T-helper 22 cell (primary cell): Measurements from ENCODE around the gene HAND2.

Experiments used
- DNase-seq: peaks from one replicate; pipeline ENCODE4 v3.0.0-alpha.2; 2020; ENCODE audit warnings: low read depth

The HAND2 gene

DNA sequence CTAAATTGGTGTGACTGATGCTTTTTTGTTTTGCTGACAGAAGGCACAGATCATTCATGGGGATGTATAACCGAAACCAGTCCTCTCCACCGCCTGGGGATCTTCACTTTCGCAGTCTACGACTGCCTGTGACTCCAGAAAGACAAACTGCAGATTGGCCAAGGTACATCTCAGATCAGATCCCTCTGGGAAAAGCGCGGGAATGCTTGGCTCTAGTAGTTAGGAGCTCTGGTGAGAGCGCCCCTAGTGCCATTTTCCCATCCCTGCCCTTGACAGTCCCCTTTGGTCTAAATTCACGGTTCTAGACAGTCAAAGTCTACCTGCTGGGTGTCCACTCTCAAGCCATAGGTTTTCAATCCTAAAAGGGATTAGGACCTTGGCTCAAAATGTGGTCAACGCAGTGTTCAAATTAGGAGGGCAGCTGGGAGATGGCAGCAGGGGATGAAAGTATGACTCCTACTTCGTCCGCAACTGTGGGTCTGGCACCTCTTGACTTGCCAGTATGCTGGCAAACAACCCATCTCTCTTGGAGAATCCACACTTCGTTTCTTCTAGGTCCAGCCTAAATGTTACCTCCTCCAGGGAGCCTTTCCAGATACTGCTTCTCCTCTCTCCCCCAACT is 6.9 kb upstream of the HAND2 start:
- DNase-seq = no peak

DNA sequence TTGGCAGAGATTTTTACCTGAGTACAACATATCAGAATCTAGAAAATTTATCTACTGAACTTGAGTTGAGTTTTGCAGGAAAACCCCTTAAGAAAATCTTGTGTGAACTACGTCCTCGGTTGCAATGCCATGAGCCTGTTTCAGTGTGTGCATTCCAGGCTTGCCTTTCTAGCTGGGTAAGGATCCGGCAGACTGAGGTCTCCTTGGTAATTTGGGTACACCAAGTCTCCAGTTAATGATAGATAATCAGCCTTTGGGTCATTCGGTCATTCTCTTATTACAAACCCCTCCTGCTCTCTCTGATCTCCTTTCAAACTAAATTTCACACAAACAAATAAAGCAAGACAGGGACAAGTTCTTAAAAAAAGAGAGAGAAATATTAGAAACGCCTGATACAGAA is 5.9 kb upstream of the HAND2 start:
- no peak for DNase-seq

DNA sequence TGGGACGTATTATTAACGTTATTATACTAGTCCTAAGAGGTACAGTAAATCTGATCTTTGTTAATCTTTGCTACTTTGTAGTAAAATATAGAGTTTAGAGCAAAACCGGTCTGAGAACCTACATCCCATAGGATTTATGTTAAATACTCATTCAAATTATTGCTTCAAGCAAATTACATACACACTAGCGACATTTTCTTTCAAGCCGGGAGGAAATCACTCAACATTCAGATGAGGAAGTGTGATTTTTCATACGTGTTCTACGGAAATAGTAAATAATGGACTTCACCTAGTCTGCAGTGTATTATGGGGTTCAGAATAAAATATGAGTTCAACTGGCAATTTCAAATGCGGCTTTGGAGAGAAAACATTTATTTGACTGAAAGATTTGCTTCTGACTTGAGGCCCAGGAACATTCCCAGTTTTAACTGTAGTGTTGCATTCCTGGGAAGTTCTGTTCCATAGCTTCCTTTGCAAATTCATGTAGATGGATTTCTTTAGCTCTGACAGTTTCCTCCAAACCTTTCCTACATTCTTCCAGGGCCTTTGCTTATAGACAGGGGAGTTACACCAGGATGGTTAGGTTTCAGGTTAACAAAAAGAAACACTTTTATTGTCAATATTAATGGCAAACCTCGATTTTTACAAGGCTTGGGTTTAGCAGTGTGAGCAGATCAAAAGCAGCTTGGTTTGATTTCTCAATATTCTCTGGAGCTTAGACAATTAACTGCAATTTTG is 5.3 kb upstream of the HAND2 start:
- no peak for DNase-seq

DNA sequence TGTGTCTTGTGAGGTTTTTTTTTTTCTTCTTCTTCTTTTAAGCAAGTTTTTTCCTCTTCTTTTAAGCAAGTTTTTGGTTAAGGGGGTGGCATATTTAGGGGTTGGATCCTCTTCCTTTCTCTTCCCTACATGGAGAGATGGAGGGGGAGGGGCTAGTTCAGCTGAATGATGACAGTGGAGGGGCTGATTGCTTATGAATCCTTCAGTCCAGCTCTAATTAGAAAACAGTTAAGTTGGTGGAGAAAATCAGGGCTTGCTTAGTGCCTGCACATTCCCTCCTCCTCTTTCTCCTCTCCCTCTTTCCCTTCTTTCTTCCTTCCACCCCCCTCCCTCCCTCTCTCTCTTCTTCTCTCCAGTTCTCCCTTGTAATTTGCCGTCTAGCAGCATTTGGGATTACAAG is 4.4 kb upstream of the HAND2 start:
- no peak for DNase-seq

DNA sequence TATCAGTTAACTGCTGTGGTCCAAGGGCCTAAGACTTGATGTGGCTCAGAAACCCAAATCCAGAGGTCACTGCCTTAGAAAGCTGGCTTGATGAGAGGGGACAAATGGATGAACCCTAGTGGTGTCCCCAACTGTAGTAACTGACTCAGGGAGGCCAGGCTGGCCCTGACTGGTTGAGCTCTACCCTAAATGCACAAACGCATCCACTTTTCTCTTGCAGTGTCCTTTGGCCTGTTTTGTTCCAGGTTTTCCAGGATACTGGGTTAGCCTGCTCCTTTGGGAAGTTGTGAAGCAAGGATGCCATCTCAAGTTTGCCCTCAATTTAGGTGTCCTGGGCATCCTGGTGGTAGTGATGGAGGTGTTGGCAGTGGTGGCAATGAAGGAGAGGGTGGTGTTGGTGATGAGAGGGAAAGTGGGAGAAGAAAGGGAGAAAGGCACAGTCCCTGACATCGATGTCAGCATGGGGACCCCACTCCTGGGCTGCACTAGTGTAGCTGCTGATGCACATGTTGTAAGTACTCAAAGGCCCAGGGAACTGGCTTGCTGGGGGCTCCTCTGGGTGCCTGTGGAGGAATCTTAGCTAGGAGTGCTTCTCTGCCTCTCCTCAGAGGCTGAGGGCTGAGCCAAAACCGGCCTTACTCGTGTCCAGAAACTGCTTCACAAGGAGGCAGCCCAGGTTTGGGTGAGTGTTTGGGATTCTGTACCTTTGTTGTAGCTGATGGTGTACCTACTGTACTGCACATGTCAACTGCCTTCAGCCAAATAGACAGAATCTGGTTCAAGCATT is 2.9 kb upstream of the HAND2 start:
- DNase-seq = no peak

DNA sequence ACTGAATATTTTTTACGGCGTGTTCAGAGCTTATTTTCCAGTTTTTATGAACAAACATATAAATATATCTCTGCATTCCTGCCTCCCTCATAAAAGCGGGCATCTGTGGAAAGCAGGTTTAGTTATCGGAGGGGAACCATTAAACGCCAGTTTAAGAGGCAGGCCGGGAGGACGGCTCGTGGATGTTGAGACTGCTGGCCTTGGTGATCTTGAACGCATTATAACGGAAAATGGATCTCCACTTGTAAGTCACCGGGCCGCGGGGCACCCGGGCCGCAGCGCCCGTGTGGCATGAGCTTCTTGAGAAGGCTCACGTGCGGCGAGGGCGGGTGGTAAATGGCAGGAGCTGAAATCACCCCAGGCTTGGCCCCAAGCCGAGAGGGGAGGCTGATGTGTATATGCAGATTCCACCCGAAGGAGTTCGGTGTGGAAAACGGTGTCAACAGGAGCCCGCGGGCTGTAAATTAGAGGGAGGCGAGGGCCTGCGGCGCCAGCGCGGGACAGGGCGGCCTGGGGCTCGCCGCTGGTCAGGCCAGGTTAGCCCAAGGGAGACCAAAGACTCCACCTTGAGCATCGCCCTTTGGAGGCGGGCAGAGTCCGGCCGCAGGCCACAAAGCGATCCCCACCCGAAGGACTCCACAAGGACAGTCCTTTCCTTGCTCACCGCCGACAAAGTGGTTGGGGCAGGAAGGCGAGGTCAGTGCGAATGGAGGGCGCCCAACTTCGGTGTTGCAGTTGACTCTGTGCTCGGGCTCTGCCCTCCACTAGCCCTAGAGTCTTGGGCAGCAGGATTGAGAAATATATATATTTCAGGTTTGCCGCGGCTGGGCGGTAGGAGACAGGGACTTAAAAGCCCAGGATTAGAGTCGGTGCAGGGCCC is 1.3 kb upstream of the HAND2 start:
- no peak for DNase-seq

DNA sequence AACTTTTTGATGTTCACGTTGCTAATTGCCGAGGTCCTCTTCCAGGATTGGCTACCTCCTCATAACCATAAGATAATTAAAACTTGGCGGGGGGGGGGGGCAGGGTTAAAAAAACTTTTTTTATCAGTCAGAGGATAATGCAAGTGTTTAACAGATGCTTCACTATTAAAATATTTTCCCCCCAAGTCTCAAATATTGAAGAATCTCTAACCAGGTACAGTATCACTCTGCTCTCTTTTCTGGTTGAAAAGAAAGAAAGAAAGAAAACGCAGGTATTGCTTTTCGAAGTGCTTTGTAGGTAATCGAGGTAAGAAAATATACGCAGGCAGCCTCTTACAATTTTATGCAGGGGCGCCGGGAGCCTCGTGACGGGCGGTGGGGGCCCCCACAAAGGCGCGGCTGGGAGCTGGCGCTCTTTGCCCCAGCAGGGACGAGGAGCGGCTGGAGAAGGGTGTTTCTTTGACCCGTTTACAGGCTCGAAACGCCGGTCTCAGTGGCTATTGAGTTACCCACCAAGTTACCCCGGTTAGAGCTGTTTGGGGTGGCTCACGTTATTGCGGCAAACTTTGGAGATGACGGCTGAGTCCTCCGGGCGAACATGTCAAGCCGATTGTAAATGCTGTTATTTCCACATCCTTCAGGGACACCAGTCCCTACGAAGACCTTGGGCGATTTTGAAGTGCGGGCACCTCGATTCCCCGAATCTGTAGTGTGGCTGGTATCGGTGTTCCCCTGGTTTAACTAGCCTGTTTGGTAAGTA is 477 bp upstream of the HAND2 start:
- DNase-seq = no peak

DNA sequence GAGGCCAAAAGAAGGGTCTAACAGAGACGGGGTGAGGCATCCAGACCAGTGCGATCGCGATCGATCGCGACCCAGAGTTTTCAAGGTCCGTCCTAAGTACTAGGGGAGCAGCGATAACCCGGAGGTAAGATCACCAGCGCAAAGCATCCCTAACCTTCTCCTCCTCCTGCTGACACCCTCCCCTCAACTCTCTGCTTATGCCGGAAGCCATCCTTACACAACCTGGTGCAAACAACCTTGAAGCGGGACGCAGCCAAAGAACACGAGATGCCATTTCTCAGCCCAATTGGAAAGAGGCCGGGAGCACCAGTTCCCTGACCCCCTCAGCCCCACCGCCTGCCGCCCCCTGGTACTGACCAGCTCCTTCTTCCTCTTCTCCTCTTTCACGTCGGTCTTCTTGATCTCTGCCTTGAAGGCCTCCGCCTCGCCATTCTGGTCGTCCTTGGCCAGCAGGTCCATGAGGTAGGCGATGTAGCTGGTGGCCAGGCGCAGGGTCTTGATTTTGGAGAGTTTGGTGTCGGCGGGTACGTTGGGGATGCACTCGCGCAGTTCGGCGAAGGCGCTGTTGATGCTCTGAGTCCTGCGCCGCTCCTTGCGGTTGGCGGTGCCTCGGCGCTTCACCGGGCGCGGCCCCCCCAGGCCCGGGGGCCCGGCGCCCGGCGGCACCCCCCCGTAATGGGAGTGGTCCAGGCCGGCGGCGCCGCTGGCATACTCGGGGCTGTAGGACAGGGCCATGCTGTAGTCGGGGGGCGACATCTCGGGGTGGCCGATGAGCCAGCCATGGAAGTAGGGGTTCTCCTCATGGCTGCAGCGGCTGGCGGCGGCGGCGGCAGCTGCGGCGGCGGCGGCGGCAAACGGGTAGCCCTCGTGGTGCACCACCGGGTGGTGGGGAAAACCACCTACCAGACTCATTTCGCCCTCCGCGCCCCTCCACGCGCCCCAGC is 1.4 kb downstream of the HAND2 start:
- DNase-seq = no peak

DNA sequence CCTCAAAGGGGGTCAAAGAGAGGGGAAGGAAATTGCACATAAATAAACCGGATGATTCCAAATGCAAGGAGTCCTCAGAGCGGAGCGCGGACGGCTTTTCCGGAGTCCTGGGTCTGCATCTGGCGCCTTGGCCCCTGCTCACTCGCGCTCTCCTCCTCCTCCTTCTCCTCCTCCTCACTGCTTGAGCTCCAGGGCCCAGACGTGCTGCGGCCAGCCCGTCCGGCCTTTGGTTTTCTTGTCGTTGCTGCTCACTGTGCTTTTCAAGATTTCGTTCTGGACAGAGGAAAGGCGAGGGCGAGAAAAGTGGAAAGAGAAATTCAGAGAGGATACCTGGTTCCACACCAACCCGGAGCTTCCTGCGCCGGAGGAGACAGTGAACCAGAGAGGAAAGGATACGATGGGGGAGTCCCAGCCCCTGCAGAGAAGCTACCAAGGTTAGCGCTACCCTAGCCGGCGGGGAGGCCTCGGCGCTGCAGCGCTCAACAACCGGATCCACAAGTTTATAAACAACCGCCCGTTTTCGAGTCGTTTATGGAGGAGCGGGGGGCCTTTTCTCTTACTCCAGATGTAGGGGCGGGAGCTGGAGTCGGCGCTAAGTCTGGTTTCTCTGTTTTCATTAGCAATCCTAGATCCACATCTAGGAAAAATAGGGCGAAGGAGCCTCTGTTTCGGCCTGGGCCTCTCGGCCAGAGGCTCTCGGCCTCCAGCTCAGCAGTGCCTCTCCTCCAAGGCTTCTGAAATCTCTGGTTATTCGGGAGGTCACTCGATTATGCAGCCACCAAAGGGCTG is 2.7 kb downstream of the HAND2 start:
- no peak for DNase-seq

DNA sequence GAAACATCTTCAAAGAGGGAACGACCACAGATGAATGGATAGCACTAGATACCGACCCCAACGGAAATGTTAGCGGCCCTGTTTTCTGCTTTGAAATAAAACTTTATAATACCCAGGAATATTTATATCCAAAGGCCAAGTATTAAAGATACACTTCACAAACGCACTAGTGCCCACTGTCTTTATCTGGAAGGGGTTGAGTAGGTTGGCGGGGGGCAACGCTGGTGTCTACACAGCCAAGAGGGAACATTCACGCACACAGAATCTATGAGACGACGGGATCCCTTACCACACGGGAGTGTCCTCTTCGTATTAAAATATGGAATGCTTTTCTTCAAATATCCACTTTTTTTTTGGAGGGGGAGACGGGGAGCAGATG is 3.3 kb downstream of the HAND2 start:
- no peak for DNase-seq

DNA sequence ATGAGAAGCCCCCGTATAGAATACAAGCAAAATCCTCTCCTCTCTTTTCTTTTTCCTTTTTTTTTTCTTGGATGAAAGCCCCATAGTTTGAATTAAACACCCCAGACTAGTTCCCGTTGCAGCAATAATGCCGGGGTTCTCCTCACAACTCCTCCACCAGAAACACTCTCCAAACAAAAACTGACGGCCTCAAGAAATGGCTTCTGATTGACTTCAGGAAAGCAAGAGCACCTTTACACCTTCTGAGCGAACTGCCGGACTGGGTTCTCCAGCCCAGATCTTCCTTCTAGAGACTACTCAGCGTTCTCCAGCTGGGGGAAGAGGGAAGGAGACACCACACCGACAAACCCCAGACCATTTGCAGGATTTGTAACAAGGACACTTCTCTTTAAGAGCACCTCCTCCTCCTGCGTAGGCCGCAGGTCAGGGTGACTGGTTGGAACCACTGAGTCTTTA is 4.0 kb downstream of the HAND2 start:
- DNase-seq = no peak

DNA sequence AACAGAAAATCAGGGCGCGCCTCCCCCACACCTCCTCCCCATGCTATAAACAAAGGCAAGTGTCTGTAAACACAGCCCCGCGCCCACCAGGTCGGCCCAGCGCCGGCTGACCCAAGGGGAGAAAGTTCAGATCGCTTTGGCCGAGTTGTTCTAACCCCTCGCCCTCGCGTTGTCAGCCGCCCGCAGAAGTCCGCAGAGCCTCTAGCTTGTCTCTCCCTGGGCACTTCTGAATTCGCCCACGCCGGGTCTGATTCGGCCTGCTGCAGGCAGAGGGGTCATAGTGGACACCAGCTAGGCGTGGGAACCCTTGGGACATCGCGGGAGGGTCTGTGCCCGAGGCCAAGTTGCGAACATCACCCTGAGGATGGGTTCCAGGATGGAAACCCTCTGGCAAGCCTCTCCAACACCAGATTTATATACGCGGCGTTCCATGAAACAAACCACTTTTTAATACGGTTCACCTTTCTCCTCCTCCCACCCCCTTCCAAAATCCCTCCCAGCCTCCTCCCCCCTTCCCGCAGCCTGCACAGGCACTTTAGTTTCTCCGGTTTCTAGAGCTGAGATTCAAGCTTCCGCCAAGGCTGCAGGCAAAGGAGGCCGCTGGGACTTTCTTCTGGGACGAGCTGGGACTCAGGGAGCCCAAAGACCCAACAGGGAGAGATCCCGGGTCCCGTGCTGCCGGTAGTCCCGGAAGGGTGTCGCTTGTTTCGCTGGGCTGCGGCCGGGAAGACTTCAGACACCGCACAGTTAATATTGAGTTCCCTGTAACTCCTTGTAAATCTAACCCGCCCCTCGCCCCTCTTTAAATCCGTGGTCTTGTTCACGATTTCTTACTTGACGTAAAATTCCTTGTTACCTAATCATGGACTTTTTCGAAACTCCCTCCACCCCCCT is 4.7 kb downstream of the HAND2 start:
- no peak for DNase-seq

DNA sequence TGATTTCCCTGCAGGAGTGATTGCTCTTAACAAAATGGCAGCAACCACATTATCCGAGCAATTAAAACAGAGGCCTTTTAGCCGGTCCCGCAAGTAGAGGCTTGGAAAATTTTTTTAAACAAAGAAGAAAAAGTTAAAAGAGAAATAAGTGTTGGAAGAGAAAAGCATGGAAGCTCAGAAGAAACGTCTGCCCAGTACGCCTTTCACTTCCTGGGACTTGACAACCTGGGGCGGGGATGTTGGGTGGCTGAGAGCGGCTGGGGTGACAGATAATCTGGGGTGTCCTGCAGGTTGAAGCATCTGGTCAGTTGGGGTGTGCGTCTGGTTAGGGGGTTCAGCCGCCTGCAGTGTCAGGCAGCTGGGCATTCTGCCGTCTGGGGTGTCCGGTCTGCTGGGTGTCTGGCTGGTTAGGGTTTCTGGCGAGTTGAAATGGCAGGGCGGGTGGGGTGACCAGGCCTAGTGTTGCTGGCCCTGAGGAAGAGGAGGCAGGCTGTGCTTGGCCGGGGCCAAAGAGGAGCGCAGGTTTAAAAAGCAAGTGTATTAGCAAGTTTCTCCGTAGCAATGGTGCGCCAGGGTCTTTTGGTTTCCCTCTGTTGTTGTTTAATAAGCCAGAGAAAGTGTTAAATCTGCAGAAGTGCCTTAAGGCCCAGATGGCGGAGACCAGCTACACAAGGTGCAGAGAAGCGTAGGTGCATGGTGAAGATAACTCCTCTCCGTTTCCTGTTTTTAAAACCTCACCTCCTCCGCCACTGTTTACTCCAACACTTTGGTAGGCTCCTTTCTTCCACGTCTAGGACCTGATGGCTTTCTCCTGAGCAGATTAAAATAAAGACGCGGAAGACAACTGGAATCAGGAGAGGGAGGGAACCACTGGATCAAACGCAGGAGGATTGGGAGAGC is 5.6 kb downstream of the HAND2 start:
- DNase-seq = no peak

DNA sequence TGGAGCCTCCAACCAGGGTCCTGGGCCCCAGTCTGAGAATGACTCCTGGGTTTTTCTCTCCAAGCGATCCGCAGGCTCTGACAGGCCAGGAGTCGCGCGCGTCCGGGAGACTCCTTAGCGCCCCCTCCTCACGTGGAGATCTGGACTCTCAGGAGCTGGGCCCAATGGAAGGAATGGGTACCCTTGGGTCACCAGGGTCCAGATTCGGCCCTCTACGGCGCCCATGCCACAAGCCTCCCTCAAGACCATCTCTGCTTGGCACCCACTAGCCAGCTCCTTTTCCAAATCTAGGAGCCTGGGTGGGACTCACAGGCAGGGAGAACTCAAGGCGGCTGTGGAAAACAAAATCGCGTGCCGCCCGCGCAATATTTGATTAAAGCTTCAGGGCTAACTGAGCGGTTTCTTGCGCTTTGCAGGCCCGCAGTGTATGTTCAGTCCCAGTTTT is 7.1 kb downstream of the HAND2 start:
- DNase-seq = no peak

DNA sequence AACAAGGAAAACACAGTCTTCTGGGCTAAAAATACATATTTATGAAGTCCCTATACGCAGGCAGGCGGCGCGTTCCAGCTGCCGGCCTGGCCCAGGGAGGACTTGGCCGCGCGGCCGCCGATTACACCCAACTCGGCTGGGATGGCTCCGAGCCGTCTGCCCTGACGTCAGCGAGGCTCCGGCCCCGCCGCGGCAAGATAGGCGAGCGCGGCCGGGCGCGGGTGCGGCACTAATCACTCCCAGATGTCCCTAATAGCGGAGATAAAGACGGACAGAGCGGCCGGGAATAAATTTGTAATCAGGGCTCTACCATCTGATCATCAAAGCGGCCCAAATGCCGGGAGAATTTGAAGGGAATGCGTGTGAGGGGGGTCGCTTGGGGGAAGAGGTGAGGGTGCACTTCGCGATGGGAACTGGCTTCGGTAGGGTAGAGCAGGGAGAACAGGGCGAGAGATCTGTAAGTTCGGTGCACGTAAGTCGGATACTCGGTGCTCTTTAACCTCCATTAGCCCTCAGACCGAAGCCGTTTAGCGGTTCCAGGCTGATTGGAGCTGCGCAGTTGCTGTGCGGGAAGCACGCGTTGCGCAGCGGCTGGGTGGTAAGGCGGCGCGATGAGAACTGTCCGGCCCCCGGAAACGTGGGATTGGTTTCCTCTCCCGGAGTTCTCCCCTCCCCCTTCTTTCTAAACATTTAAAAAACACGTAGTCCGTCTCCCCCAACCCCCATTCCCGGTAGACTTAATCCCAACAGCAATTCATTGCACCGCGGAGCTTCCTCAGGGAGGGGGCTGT is 7.7 kb downstream of the HAND2 start:
- DNase-seq = no peak

DNA sequence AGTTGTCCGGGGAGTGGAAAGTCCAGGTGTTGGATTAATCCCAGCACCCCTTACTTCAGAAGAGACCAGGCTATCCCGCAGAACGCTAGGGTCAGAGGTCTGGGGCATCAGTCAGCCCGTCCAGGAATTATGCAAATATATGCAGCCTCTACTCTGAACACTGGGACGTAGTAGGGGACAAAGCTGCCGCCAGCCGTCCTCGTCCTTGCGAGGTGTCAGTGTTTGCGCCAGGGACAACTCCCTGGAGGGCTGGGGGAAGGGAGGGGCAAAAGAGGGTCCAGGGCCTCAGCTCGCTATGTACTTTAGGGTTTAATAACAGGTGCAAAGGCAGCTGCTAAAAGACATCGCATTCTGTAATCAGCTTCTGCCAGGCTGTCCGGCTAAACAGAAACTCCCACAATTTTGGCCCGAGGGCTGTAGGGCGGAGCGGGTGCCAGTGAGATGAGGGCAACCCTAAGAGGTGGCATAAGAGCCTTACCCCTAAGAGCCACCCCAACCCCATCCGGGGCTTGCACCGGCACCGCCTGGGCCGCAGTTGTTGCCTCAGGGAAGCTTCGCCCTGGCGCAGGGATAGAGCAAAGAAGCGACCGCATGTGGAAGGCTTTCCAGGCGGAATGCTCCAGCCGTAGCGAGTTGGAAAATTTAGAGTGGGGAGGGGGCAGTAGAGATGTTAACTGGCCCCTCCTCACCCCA is 8.4 kb downstream of the HAND2 start:
- no peak for DNase-seq
